Muscle layer of colon (tissue), 2 donors: ENCODE results near the gene HSD3B1.
"Not testable (repeated sequence)": the region's sequence is repeated elsewhere in the genome, so short reads cannot be mapped to it uniquely, and the experiment has no call there.

Experiments used
- H3K27ac ChIP-seq: one replicate; pipeline ENCODE4 v1.7.0; 2013; ENCODE audit warnings: low read depth, mild to moderate bottlenecking, low read length, moderate library complexity
- H3K27me3 ChIP-seq, 2 donors: one replicate each; pipeline ENCODE4 v1.7.0; 2013; ENCODE audit warnings: low read length in 2 of 2, mild to moderate bottlenecking in 2 of 2; ENCODE audit not compliant: insufficient read depth in 2 of 2, control insufficient read depth in 1 of 2
- H3K36me3 ChIP-seq: one replicate; pipeline ENCODE4 v1.7.0; 2013; ENCODE audit warnings: mild to moderate bottlenecking, low read length; ENCODE audit not compliant: insufficient read depth
- H3K4me1 ChIP-seq: one replicate; pipeline ENCODE4 v1.7.0; 2013; ENCODE audit warnings: mild to moderate bottlenecking, low read length; ENCODE audit not compliant: insufficient read depth
- H3K4me3 ChIP-seq, 2 donors: one replicate each; pipeline ENCODE4 v1.7.0; 2013; ENCODE audit warnings: low read length in 2 of 2, low read depth in 1 of 2, mild to moderate bottlenecking in 1 of 2, moderate library complexity in 1 of 2
- H3K9ac ChIP-seq: one replicate; pipeline ENCODE4 v1.7.0; 2013; ENCODE audit warnings: low read length
- H3K9me3 ChIP-seq: one replicate; pipeline ENCODE4 v1.7.0; 2013; ENCODE audit warnings: mild to moderate bottlenecking, low read length
- donor health status: abdominal sarcoma.
- donor health status: Adenocarcinoma of cecum.

The HSD3B1 gene

GRCh38 chr1:119560402-119560801 lies 53.4 kb downstream of the HSD3B1 start:
- H3K9ac ChIP-seq, H3K36me3 ChIP-seq, H3K27ac ChIP-seq, H3K9me3 ChIP-seq, H3K4me1 ChIP-seq, H3K27me3 ChIP-seq, H3K4me3 ChIP-seq: not testable (repeated sequence)

GRCh38 chr1:119564548-119564947 lies 57.5 kb downstream of the HSD3B1 start:
- Histone ChIP-seq H3K27me3 (no peaks in the 10 kb centered on the region), H3K9me3 (no peaks in the 10 kb centered on the region), H3K4me3 (no peak overlapping the region), H3K36me3 (no peaks in the 10 kb centered on the region), H3K27ac (no peak overlapping the region), H3K9ac (no peak overlapping the region), H3K4me1 (no peaks in the 10 kb centered on the region)
